HG03108 (cell line): ENCODE measurements around the gene DCDC2C.

Experiments used
- ATAC-seq: cut with Tn5 transposase; IDR thresholded peaks from one replicate; pipeline ENCODE4 v1.9.1; 2021; ENCODE audit warnings: moderate library complexity; ENCODE audit not compliant: unreplicated experiment

The DCDC2C gene

DNA sequence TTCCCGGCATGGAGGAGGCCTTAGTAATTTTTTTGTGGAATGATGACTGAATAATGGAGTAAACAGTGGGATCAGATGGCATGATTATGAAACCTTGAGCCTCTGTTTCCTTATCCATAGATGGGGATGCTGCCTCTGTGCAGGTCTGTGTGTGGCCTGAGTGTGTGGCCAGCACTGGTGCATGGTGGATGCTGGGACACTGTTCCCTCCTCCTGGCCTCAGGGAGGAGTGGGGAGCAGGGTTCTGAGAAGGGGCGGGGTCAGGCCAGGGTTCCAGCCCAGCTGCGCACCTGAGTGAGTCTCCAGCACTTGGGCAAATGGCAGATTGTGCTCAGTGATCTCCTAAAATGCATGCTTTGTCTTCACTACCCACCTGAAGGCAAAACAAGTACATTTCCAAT is 66.4 kb downstream of the DCDC2C start:
- ATAC-seq: no peak

DNA sequence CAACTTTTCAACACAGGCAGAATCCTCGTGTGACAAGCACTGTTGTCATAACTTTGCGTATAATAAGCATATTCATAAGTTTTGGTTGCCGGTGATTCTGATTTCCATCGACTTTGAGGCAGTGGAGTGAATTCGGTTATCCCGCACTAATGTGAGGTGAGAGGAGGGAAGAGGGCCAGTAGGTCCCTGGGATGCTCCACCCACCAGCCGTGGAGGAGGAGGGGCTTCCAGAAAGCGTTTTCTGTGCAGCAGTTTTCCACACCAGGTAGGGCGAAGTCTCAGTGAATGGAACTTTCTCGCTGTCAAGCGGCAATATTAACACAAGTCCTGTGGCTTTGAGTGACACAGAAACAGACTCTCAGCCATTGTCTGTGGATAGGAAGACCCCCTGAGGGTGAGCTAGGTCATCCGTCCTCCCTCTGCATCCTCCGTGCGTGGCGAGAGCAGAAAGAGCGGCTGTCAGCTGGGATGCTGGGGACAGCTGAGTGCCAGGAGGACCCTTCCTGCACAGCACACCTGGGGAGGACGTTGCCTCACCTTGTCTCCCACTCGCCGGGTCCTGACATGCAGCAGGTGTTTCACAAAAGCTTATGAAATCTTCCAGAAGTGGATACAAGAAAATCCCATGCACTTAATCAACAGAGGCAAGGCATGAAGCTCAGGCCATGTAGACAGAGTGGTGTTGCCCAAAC is 67.5 kb downstream of the DCDC2C start:
- ATAC-seq: no peak

DNA sequence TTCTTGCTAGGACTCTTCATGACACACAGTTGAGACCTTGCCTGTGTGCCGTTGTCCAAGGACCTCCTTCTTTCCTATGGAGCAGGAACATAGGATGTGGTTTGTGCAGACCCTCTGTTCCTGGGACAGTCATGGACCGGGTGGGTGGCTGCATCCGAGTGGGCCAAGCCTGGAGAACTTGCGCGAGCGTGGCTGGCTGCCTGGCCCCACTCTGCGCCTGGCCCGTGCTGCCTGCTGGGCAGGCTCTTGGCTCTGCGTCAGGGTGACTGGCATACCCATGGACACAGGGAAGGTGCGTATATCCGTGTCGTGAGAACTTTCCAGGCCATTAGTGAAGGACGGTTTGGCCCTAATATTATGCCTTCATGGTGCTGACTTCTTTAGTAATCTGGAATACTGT is 68.2 kb downstream of the DCDC2C start:
- no peak for ATAC-seq

DNA sequence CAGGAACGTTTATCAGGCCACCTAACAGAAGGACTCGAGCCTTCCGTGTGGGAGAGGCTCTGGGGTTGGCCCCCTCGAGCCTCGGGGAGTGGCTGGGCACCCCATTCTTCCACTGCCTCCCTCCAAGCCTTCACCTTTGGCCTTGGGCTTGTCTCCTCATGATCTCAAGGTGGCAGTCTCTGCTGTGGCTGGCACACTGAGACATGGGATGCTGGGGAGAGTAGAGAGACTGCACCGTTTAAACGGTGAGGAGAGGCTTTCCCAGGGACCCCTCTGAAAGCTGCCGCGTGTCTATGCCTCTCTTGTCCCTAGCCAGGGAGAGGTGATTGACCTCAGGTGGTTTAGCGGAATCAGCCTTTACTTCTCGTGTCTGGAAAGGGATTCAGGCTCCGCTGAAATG is 71.0 kb downstream of the DCDC2C start:
- no peak for ATAC-seq

DNA sequence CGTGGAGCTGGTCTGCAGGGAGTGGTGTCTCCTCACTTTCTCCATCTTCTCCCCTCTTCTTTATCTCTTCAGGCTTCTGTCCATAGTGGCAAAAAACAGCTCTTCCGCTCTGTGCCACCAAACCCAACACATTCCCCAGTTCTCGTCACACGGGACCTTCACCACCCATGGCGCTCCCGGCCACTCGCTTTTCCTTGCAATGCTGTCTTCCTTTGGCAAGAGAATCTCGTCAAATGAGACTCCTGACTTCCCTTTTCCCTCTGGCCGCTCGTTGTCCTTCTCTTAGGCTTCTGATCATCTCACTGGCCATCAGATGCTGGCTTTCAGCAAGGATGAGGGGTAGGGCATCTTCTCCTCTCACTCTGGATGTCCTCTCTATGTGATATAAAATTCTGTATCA is 72.9 kb downstream of the DCDC2C start:
- ATAC-seq: no peak

DNA sequence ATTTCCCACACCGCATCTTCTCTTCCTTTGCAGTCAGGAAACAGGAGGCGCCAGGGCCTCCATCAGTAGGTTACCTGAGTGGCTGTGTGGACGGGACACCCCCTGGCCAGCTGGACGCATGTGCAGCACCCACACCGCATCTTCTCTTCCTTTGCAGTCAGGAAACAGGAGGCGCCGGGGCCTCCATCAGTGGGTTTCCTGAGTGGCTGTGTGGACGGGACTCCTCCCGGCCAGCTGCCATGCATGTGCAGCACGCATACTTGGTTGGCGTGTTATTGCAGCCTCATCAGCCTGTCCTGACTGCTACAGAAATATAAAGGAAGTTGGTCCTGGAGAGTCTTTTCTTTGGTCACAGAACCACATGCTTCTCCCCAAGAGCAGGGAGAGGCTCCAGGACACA is 74.6 kb downstream of the DCDC2C start:
- ATAC-seq: no peak

DNA sequence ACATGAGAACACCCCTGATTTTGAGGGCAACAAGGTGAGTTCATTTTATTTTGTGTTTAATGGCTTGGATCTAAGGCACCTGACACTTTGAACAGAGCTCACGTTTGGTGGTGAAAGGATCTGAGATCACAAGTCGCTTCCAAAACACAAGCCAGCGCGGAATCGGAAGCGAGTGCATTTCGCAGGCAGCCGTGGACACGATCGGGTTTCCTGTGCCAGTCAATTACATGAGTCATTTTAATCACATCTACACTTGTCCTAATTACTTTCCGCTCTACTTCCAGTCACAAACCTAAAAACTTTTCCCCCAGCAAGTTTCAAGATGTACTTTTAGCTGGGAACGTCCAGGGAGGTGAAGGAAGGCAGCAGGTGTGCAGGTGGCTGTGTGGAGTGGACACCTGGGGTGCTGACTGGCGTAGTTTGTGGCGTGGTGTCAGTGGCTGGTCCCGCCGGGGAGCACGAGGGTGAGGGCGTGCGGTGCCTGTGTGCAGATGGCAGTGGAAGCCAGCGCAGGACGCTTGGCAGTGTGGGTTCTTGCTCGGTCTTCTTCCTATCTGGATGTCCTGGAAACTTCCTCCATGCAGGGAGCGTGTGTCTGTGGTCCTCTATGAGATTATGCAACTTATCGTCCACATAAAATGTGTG is 75.6 kb downstream of the DCDC2C start:
- ATAC-seq: no peak

DNA sequence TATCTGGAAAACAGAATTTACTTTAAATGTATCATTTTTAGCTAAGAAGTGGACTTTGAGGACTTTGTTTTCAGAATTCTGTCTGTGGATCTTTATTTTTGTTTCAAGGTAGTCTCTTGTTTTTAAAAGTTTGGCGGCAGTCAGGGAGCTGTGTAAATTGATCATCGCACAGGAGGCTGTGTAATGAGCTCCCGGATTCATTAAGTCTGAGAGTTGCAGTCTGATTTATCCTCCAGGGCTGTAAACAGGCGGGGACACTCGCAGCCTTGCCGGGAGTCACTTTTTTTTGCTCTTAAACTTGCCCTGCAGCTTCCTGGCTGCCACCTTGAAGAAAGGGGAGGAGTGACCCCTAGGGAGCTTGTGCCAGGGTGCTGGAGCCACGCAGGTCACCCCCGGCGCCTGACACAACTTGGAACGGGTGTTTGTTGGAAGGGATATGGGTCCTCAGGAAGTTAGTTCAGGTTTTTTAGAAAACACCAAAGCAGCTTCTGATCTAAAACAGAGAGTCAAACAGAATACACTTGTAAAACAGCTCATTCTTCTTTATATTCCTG is 76.2 kb downstream of the DCDC2C start:
- ATAC-seq: no peak

DNA sequence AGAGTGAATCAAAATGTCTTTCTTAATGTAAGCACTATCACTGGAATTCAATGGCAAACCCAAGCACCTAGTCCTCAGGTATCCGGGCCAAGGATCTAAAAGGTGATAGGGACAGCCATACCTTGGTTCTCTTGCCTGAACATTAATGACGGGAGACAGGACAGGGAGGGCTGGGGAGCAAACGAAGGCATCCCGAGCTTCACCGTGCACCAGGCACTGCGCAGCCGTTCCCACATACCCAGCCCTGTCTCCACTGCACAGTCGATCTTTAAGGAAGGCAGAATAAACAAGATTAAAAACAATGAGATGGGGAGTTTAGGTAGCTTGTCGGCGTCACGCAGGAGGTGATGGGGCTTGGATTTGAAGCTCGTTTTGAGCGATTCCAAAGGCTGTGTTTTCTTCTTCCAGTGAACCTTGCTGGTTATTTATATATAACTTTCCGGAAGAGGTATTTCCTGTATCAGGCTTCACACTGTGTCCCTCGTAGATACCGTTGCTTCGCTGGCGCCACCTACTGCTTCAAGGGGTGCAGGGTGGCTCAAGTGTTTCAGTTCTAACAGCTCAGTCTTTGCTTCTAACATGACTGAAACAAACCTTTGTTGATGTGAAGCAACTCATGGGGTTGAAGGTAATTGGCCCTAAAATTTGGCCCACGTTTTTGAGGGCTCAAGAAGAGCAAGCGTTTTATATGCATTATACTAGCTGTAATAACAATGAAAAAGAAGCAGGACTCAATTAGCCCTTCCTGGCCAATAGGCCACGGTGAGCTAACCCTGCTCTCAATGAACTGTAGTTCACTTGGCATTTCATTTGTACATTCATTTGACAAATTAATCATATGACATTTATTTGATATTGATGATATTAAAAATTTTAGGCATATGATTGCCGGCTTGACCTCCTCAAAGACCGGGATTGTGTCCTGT is 77.4 kb downstream of the DCDC2C start:
- ATAC-seq: peak; percentile 99

DNA sequence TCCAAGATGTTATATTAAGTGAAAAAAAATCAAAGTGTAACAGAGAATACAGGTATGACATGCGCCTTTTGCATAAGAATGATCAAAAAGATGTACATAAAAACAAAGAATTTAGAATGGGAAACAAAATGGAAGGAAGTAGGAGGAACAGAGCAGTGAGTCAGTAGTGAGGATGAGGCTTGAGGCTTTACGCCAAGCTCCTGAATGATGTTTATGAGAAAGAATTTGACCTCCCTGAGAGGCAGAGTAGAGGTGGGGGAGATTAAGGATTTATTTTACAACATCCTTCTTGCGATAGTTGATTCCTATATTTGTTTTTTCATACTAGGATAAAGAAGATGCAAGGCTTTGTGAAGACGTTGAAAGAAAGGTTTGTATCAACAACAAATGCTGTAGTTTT is 81.4 kb downstream of the DCDC2C start:
- no peak for ATAC-seq

DNA sequence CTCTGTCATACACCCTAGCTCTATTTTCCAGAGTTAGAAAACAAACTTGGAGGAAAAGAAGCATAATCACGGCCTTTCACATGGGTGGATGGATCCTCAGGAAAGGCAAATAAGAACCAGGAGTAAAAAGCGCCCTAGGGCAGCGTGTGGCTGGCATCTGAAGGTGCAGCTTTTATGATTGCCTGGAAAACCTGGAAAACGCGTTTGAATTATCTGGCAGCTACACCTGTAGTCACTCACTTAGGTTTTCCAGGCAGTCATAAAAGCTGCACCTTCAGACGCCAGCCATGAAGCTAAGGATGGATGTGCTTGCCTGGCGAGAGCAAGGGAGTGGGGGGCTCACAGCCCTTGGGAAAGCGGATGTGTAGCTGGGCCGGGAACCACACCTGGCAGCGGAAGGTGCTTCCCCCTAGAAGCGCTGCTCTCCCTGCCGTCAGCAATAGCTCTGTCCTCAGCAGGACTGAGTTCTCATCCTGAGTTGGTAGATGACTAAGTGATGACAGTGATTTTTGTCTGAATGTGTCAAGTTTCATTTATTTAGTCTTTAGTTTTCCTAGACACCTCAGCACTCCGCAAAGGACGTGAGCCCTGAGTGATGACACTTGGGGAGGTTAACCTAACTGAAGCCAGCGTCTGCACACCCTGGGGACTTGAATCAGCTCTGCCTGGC is 82.0 kb downstream of the DCDC2C start:
- no peak for ATAC-seq

DNA sequence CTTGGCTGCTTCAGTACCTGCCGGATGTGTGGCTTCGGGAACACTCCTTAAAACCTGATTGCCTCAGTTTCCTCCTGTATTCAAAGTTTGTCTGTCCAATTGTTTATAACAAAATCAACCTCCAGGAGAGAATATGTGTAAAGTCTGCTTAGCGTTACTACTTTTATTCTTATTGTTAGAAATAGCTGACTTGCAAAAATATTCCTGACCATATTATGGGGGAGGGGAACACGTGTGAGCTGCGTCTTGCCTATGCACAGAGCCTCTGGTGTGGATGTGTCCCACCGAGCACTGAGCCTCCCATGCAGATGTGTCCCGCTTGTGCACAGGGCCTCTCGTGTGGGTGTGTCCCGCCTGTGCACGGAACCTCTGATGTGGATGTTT is 82.5 kb downstream of the DCDC2C start:
- no peak for ATAC-seq

DNA sequence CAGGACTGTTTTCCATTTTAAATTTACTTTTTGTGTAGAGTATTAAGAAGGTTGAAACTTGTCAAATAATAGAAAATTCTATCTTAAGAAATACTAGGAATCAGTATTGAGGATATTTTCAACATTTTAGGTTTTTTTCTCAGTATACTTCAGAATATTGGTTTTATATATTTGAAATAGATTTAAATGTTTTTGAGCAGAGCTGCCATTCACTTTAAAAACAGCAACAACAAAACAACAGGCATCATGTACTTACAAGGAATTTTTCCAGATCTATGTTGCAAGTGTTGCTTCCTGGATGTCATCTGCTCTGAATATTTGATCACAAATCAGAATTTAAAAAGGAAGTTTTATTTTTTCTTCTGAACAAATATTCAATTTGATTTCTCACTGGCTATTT is 84.4 kb downstream of the DCDC2C start:
- ATAC-seq: no peak

DNA sequence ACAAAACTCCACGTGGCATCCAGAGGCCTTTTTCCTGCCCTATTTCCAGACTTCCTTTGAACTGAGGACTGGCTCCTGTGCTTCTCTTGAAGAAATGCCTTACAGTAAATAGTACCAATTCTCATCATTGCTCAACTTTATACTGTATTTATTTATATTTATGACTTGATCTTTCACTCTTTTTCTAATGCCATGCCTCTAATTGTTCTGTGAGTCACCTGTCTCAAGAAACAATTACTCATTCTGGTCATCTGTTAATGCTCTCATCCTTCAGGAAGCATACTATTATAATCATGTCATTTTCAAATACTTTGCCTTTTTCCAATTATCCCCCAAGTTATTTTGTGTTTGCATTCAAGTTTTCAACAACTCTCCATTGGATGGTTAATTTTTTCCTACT is 85.9 kb downstream of the DCDC2C start:
- ATAC-seq: no peak

DNA sequence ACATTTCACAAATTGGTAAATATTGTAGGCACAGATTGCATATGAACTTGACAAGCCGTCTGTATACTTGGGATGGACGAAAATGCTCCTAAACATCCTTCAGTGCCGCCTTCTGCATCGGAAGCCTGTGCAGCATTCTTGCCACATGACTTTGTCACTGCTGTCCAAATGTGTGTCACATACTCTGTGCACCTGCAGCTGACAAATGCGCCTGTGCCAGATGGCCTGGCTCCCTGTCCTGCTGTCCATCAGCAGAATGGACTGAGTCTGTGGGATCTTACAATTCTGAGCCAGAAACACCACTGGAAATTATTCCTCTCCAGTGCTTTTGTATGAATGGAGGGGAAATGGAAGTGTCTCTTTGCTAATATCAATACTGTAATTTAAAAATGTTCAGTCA is 89.9 kb downstream of the DCDC2C start:
- no peak for ATAC-seq

DNA sequence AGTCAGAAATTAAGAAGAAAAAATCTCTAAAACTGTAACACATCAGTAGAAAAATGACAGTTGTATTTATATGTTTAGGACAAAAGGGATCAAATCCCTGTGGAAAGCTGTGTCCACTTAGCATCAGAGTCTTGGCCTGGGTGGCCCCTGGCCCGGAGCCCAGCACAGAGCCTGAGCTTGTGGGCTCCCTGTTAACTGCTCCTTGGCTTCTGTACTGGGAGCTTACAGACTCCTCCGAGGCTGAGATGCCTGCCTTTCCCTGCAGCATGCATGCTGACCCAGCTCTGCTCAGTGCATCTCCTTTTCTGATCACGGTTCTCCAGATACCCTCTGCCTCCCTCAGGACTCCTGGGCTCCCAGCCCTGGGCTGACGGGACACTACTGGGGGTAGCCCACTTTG is 98.1 kb downstream of the DCDC2C start:
- no peak for ATAC-seq

DNA sequence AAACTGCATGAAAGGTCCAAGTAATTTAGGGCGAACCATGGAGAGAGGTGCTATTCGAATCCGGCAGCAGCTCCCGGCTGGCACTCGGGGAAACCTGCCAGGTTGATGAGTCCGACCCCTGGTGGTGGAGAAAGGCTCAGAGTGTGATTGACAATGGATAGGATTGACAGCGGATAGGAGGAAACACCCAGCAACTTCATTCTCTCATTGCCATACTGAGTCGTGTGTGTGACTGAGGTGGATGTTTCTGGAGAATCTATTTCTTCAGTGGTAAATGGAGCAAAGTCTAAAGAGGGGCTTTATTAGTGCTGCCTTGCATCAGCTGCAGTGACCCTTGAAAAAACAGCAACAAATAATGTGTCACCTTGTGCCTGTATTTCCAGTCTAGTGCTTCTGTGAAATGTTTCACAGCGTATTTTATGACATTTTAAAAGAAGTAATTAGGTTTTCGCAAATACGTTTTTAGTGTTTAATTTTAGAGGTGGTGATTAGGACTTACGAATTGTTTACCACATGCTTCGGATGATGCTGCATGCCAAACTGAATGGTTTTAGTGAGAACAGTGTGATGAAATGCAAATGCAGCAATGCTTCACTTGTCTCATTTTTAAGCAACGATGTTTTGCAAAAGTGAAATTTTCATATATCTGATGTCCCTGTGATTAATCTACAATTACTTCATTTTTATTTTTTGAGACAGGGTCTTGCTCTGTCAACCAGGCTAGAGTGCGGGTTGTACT is 102.0 kb downstream of the DCDC2C start:
- ATAC-seq: no peak

DNA sequence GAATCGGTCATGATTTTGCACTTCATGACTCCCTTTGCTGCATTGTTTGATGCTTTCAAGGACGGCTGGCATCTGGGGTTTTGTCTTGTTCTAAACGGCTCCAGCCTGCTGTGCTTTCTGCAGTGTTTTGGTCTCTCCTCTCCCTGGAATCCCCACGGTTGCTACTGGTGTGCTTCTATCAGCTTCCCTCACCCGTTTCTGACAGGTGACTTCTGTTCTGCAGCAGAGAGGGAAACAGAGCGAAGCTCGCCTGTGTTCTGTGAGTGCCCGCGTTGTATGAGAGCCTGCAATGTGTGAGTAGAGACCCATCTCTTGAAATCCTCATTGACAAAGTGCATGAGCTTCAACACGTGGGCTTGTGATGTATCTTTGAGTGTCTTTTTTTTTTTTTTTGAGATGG is 102.8 kb downstream of the DCDC2C start:
- no peak for ATAC-seq

DNA sequence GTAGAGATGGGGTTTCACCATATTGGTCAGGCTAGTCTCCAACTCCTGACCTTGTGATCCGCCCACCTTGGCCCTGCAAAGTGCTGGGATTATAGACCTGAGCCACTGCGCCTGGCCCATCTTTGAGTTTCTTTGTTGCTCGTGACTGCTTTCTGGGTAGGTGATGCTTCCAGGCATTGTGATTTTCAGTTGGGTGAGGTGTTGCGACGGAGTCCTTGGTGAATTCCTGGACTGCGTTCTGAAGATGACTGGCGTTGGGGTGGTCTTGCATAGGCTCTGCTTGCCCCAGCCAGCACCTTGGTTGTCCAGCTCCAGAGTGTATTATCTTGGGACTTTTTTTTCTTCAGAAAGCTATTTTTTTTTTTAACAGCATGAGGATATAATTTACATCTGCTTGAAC is 103.4 kb downstream of the DCDC2C start:
- ATAC-seq: no peak

DNA sequence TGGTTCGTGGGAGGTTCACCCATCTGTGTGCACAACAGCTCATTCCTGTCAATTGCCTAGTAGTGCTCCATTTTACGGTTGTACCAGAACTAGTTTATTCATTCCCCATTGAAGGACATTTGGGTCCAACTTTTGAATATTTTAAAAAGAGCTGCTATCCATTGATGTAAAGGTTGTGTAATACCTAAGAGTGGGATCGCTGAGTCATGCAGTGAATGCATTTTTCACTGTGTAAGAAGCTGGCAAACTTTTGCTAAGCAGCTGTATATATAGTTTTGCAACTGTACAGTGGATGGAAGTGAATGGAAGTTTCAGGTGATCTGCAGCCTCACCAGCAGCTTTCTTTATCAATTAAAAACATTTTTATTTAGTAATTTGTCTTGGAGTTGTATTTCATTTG is 104.5 kb downstream of the DCDC2C start:
- ATAC-seq: no peak
